Measurements from ENCODE around the gene EPB42. TPM values are rescaled to one million over a fixed set of nuclear protein-coding genes. Genes with fewer than 3 reads are reported as not detected.
"Not testable (repeated sequence)": the region's sequence is repeated elsewhere in the genome, so short reads cannot be mapped to it uniquely, and the experiment has no call there.

EPB42 gene
- total and polyA plus RNA-seq, 5 experiments from 2014 or later: not detected

- POLR2A ChIA-PET: interaction anchor here (0.8 kb wide), 1 partner anchor 12 kb away, joined by 5 read pairs; no protein-coding TSS in a partner anchor
Observed at GRCh38 chr15:43208052-43209002, 12.5 kb downstream of the EPB42 start.

GRCh38 chr15:43207024-43207423, 13.8 kb downstream of the EPB42 start:
- no peak for ATAC-seq
- Mint-ChIP-seq H3K9me3 (no peaks in the 10 kb centered on the region), H3K27me3 (peaks cover 0 to 31% (median 13%) of the 10 kb centered on the region in 5 donors), H3K27ac (no peak overlapping the region), H3K36me3 (no peaks in the 10 kb centered on the region), H3K4me1 (peaks cover 0 to 6% (median 5%) of the 10 kb centered on the region in 4 donors), H3K4me3 (no peak overlapping the region)
- POLR2A ChIA-PET: no interaction called here
- DNase-seq: no peak

More at GRCh38 chr15:43208052-43209002, 12.5 kb downstream of the EPB42 start:
- Mint-ChIP-seq H3K4me1 (peaks cover 0 to 6% (median 5%) of the 10 kb centered on the region in 4 donors), H3K4me3 (no peak overlapping the region), H3K36me3 (no peaks in the 10 kb centered on the region), H3K27ac (no peak overlapping the region), H3K27me3 (peaks cover 0 to 31% (median 13%) of the 10 kb centered on the region in 5 donors), H3K9me3 (no peaks in the 10 kb centered on the region)
- no peak for ATAC-seq
- no peak for DNase-seq

GRCh38 chr15:43206054-43206453, 14.8 kb downstream of the EPB42 start:
- ATAC-seq (no peak), DNase-seq (no peak)
- Mint-ChIP-seq H3K9me3 (no peaks in the 10 kb centered on the region), H3K36me3 (no peaks in the 10 kb centered on the region), H3K27me3 (peaks cover 0 to 30% (median 13%) of the 10 kb centered on the region in 5 donors), H3K4me1 (peaks cover 0 to 6% (median 5%) of the 10 kb centered on the region in 4 donors), H3K27ac (no peak overlapping the region), H3K4me3 (no peak overlapping the region)
- POLR2A ChIA-PET: no interaction called here

- DNase-seq (peak; percentile 10 to 74 (median 32)), ATAC-seq (peak; percentile 61 to 71)
- POLR2A ChIA-PET: interaction anchor here (1.3 to 1.5 kb wide), 2 partner anchors 18 to 19 kb away, joined by 3 to 5 read pairs; partner anchors contain the start of gene CCNDBP1
- H3K4me1 Mint-ChIP-seq: peaks cover 0 to 6% (median 6%) of the 10 kb centered on the region in 4 donors
- H3K36me3 Mint-ChIP-seq: no peaks in the 10 kb centered on the region
- H3K27ac Mint-ChIP-seq: peak overlapping the region in 4 of 10 donors; percentile 7 to 81 (median 30)
- peaks cover 0 to 12% (median 6%) of the 10 kb centered on the region in 5 donors for H3K27me3 Mint-ChIP-seq
- no peak overlapping the region for H3K4me3 Mint-ChIP-seq
- peaks cover 0 to 4% (median 0%) of the 10 kb centered on the region in 9 donors for H3K9me3 Mint-ChIP-seq
Observed at GRCh38 chr15:43204016-43204901, 16.6 kb downstream of the EPB42 start.

GRCh38 chr15:43199945-43200488, 20.8 kb downstream of the EPB42 start:
- DNase-seq (no peak), ATAC-seq (no peak)
- H3K27ac Mint-ChIP-seq: peak overlapping the region in 2 of 10 donors; percentile 13 to 55
- H3K4me3 Mint-ChIP-seq: no peak overlapping the region
- H3K27me3 Mint-ChIP-seq: no peaks in the 10 kb centered on the region
- H3K36me3 Mint-ChIP-seq: peaks cover 15 to 31% (median 20%) of the 10 kb centered on the region in 3 donors
- H3K9me3 Mint-ChIP-seq: peaks cover 0 to 12% (median 4%) of the 10 kb centered on the region in 9 donors
- POLR2A ChIA-PET: no interaction called here
- H3K4me1 Mint-ChIP-seq: peaks cover 6 to 8% (median 6%) of the 10 kb centered on the region in 4 donors

GRCh38 chr15:43198992-43199391, 21.8 kb downstream of the EPB42 start:
- Mint-ChIP-seq H3K27me3 (no peaks in the 10 kb centered on the region), H3K27ac (no peak overlapping the region), H3K9me3 (peaks cover 0 to 12% (median 4%) of the 10 kb centered on the region in 9 donors), H3K4me1 (peaks cover under 1 to 6% (median 2%) of the 10 kb centered on the region in 4 donors), H3K36me3 (peaks cover 19 to 40% (median 20%) of the 10 kb centered on the region in 3 donors), H3K4me3 (no peak overlapping the region)
- POLR2A ChIA-PET: no interaction called here
- DNase-seq (no peak), ATAC-seq (no peak)

- H3K4me3 Mint-ChIP-seq, ATAC-seq, H3K4me1 Mint-ChIP-seq, H3K27ac Mint-ChIP-seq, POLR2A ChIA-PET, H3K27me3 Mint-ChIP-seq, DNase-seq: not testable (repeated sequence)
- Mint-ChIP-seq H3K36me3 (peaks cover 19 to 40% (median 20%) of the 10 kb centered on the region in 3 donors), H3K9me3 (peaks cover 0 to 12% (median 4%) of the 10 kb centered on the region in 9 donors)
Observed at GRCh38 chr15:43198556-43198955, 22.3 kb downstream of the EPB42 start.

- H3K27ac Mint-ChIP-seq, POLR2A ChIA-PET, ATAC-seq, DNase-seq, H3K27me3 Mint-ChIP-seq, H3K4me3 Mint-ChIP-seq, H3K4me1 Mint-ChIP-seq: not testable (repeated sequence)
- H3K36me3 Mint-ChIP-seq: peaks cover 20 to 48% (median 23%) of the 10 kb centered on the region in 3 donors
- peaks cover 0 to 12% (median 4%) of the 10 kb centered on the region in 9 donors for H3K9me3 Mint-ChIP-seq
Observed at GRCh38 chr15:43197773-43198172, 23.0 kb downstream of the EPB42 start.

- peaks cover 0 to 6% (median 2%) of the 10 kb centered on the region in 4 donors for H3K4me1 Mint-ChIP-seq
Observed at GRCh38 chr15:43196760-43197548, 23.9 kb downstream of the EPB42 start.

GRCh38 chr15:43194795-43195194, 26.0 kb downstream of the EPB42 start:
- DNase-seq: no peak
- H3K27me3 Mint-ChIP-seq: no peaks in the 10 kb centered on the region
- H3K9me3 Mint-ChIP-seq: peaks cover 0 to 11% (median 4%) of the 10 kb centered on the region in 9 donors
- POLR2A ChIA-PET: no interaction called here
- H3K27ac Mint-ChIP-seq: peak overlapping the region in 3 of 10 donors; percentile 5 to 34 (median 7)
- peaks cover 30 to 75% (median 33%) of the 10 kb centered on the region in 3 donors for H3K36me3 Mint-ChIP-seq
- no peak for ATAC-seq
- H3K4me1 Mint-ChIP-seq: peaks cover 2 to 11% (median 6%) of the 10 kb centered on the region in 4 donors
- H3K4me3 Mint-ChIP-seq: no peak overlapping the region

More at GRCh38 chr15:43196760-43197548, 23.9 kb downstream of the EPB42 start:
- Mint-ChIP-seq H3K9me3 (peaks cover 0 to 12% (median 4%) of the 10 kb centered on the region in 9 donors), H3K27me3 (no peaks in the 10 kb centered on the region), H3K27ac (peak overlapping the region in 1 of 10 donors; percentile 6), H3K4me3 (no peak overlapping the region), H3K36me3 (peaks cover 24 to 56% (median 27%) of the 10 kb centered on the region in 3 donors)
- ATAC-seq (no peak), DNase-seq (no peak)
- POLR2A ChIA-PET: interaction anchor here (1.2 kb wide), 1 partner anchor 11 kb away, joined by 5 read pairs; no protein-coding TSS in a partner anchor

GRCh38 chr15:43193710-43194109, 27.1 kb downstream of the EPB42 start:
- DNase-seq (no peak), ATAC-seq (no peak)
- H3K4me1 Mint-ChIP-seq: peaks cover 6 to 18% (median 14%) of the 10 kb centered on the region in 4 donors
- POLR2A ChIA-PET: interaction anchor here (0.7 kb wide), 1 partner anchor 137 kb away, joined by 3 read pairs; no protein-coding TSS in a partner anchor
- peaks cover 0 to 8% (median 4%) of the 10 kb centered on the region in 9 donors for H3K9me3 Mint-ChIP-seq
- no peak overlapping the region for H3K4me3 Mint-ChIP-seq
- no peak overlapping the region for H3K27ac Mint-ChIP-seq
- peaks cover 30 to 81% (median 38%) of the 10 kb centered on the region in 3 donors for H3K36me3 Mint-ChIP-seq
- no peaks in the 10 kb centered on the region for H3K27me3 Mint-ChIP-seq

Data from naive thymus-derived CD8-positive, alpha-beta T cell (primary cell).